IMR-90 (cell line): Measurements from ENCODE around the gene CBL. TPM values are rescaled to one million over a fixed set of nuclear protein-coding genes. Genes with fewer than 3 reads are reported as not detected.
A peak's percentile ranks its signal among the peaks of the same experiment; 100 is the strongest.

Experiments used
- ATAC-seq: fragments of 200-7000 bp; cut with Tn5 transposase; 2 replicates; pipeline ENCODE4 v1.9.1; 2020; ENCODE audit warnings: low read depth, mild to moderate bottlenecking, moderate library complexity
- BruUV-seq: library from RNA; stranded (reverse); fragments of 400-500 nt; replicated peaks from 2 replicates; lab custom pipeline; 2021; lab: Mats Ljungman, UMichigan
- CTCF ChIA-PET: fragments of 300-600 bp; formaldehyde crosslinking; extraction: SDS; loops from one replicate; lab custom pipeline; 2021; ENCODE audit warnings: antibody characterized with exemption; lab: Yijun Ruan, JAX
- POLR2A ChIA-PET: fragments of 300-600 bp; sonication (Branson Sonifier 250); formaldehyde crosslinking; loops from one replicate; lab custom pipeline; 2022; ENCODE audit warnings: antibody characterized with exemption; ENCODE audit not compliant: unreplicated experiment; lab: Charles Lee
- DNase-seq: peaks from one replicate; pipeline ENCODE4 v3.0.0; 2013
- H2AFZ ChIP-seq: replicated peaks from 2 replicates; pipeline ENCODE3; 2013; ENCODE audit warnings: low read length, mild to moderate bottlenecking; ENCODE audit not compliant: poor library complexity
- H2AK5ac ChIP-seq: 2 replicates; pipeline ENCODE4 v1.6.1; 2013; ENCODE audit warnings: low read depth, low read length, inconsistent platforms
- H2AK9ac ChIP-seq: replicated peaks from 2 replicates; pipeline ENCODE3; 2013; ENCODE audit warnings: mild to moderate bottlenecking, low read depth, low read length, moderate library complexity; ENCODE audit not compliant: poor library complexity
- H2BK120ac ChIP-seq: 2 replicates; pipeline ENCODE4 v1.6.1; 2013; ENCODE audit warnings: low read depth, low read length, inconsistent platforms
- H2BK15ac ChIP-seq: 3 replicates; pipeline ENCODE4 v1.6.1; 2013; ENCODE audit warnings: low read depth, low read length, inconsistent platforms
- H2BK20ac ChIP-seq: 2 replicates; pipeline ENCODE4 v1.6.1; 2013; ENCODE audit warnings: low read depth, mild to moderate bottlenecking, inconsistent platforms, low read length, moderate library complexity
- H2BK5ac ChIP-seq: 2 replicates; pipeline ENCODE4 v1.6.1; 2013; ENCODE audit warnings: mild to moderate bottlenecking, low read depth, low read length, inconsistent platforms; ENCODE audit not compliant: poor library complexity, severe bottlenecking
- H3K14ac ChIP-seq: replicated peaks from 2 replicates; pipeline ENCODE4 v1.6.1; 2013; ENCODE audit warnings: low read depth, low read length, inconsistent platforms
- H3K18ac ChIP-seq: 2 replicates; pipeline ENCODE4 v1.6.1; 2013; ENCODE audit warnings: low read depth, low read length, control low read depth
- H3K23ac ChIP-seq: 2 replicates; pipeline ENCODE4 v1.6.1; 2013; ENCODE audit warnings: low read depth, low read length, inconsistent platforms
- H3K27ac ChIP-seq: 2 replicates; pipeline ENCODE4 v1.5.1; 2013; ENCODE audit warnings: mild to moderate bottlenecking, control low read depth, low read length; ENCODE audit not compliant: insufficient read depth
- H3K27me3 ChIP-seq: 2 replicates; pipeline ENCODE4 v1.6.1; 2013; ENCODE audit warnings: low read length; ENCODE audit not compliant: control insufficient read depth, insufficient read depth
- H3K36me3 ChIP-seq: 2 replicates; pipeline ENCODE4 v1.6.1; 2013; ENCODE audit warnings: low read length, mixed read lengths; ENCODE audit not compliant: control insufficient read depth, insufficient read depth
- H3K4ac ChIP-seq: 2 replicates; pipeline ENCODE4 v1.6.1; 2013; ENCODE audit warnings: low read depth, low read length, inconsistent platforms
- H3K4me1 ChIP-seq: 2 replicates; pipeline ENCODE4 v1.6.1; 2013; ENCODE audit warnings: low read length, mixed read lengths; ENCODE audit not compliant: control insufficient read depth, insufficient read depth
- H3K4me2 ChIP-seq: 2 replicates; pipeline ENCODE4 v1.6.1; 2013; ENCODE audit warnings: low read depth, mild to moderate bottlenecking, control low read depth, low read length, moderate library complexity
- H3K4me3 ChIP-seq: 2 replicates; pipeline ENCODE4 v1.5.1; 2013; ENCODE audit warnings: low read depth, mild to moderate bottlenecking, control low read depth, low read length, moderate library complexity; ENCODE audit not compliant: insufficient read depth
- H3K56ac ChIP-seq: 2 replicates; pipeline ENCODE4 v1.6.1; 2013; ENCODE audit warnings: low read length, inconsistent platforms; ENCODE audit not compliant: insufficient read depth; ENCODE audit errors: extremely low read depth
- H3K79me1 ChIP-seq, 2 experiments: 2 replicates each; pipeline ENCODE4 v1.6.1; 2013; ENCODE audit warnings: low read length in 2 of 2, inconsistent platforms in 1 of 2, low read depth in 1 of 2
- H3K9ac ChIP-seq: 2 replicates; pipeline ENCODE4 v1.6.1; 2013; ENCODE audit warnings: low read depth, low read length, control low read depth
- H3K9me1 ChIP-seq: 2 replicates; pipeline ENCODE4 v1.6.1; 2013; ENCODE audit warnings: low read length, inconsistent platforms; ENCODE audit not compliant: insufficient read depth
- H3K9me3 ChIP-seq: 2 replicates; pipeline ENCODE4 v1.6.1; 2013; ENCODE audit warnings: low read length; ENCODE audit not compliant: control insufficient read depth, insufficient read depth
- H4K20me1 ChIP-seq: 2 replicates; pipeline ENCODE4 v1.6.1; 2013; ENCODE audit warnings: low read length, inconsistent platforms; ENCODE audit not compliant: insufficient read depth
- H4K5ac ChIP-seq: 2 replicates; pipeline ENCODE4 v1.6.1; 2013; ENCODE audit warnings: mild to moderate bottlenecking, low read depth, low read length, control low read depth
- H4K8ac ChIP-seq, 2 experiments: 2 replicates each; pipeline ENCODE4 v1.6.1; 2013; ENCODE audit warnings: low read depth in 2 of 2, low read length in 2 of 2, control low read depth in 1 of 2, inconsistent platforms in 1 of 2
- H4K91ac ChIP-seq: 2 replicates; pipeline ENCODE4 v1.6.1; 2013; ENCODE audit warnings: low read depth, low read length, inconsistent platforms; ENCODE audit not compliant: insufficient read depth
- BHLHE40 ChIP-seq: fragments of 150-350 bp; IDR thresholded peaks from 2 replicates; pipeline ENCODE4 v1.6.1; 2016; ENCODE audit warnings: mild to moderate bottlenecking, low read depth, low read length
- CEBPB ChIP-seq: IDR thresholded peaks from 2 replicates; pipeline ENCODE4 v1.6.1; 2012; ENCODE audit warnings: low read depth, low read length, improper control_type of control experiment
- CHD1 ChIP-seq: IDR thresholded peaks from 2 replicates; pipeline ENCODE4 v1.6.1; 2012; ENCODE audit warnings: low read depth, low read length, improper control_type of control experiment
- FOS ChIP-seq: fragments of 150-350 bp; IDR thresholded peaks from 2 replicates; pipeline ENCODE4 v1.6.1; 2016; ENCODE audit warnings: low read depth, low read length
- MAZ ChIP-seq: IDR thresholded peaks from 2 replicates; pipeline ENCODE4 v1.6.1; 2012; ENCODE audit warnings: low read depth, mild to moderate bottlenecking, low read length, improper control_type of control experiment, moderate library complexity, borderline replicate concordance
- MXI1 ChIP-seq: IDR thresholded peaks from 2 replicates; pipeline ENCODE4 v1.6.1; 2012; ENCODE audit warnings: low read depth, mild to moderate bottlenecking, low read length, moderate library complexity, borderline replicate concordance
- NFE2L2 ChIP-seq: fragments of 150-350 bp; IDR thresholded peaks from 2 replicates; pipeline ENCODE4 v1.6.1; 2016; ENCODE audit warnings: low read depth, mild to moderate bottlenecking, low read length
- POLR2A ChIP-seq: IDR thresholded peaks from 2 replicates; pipeline ENCODE4 v1.6.1; 2012; ENCODE audit warnings: mild to moderate bottlenecking, low read depth, low read length
- RAD21 ChIP-seq: IDR thresholded peaks from 2 replicates; pipeline ENCODE4 v1.6.1; 2012; ENCODE audit warnings: low read length, improper control_type of control experiment
- RCOR1 ChIP-seq: IDR thresholded peaks from 2 replicates; pipeline ENCODE4 v1.6.1; 2012; ENCODE audit warnings: mild to moderate bottlenecking, low read length, improper control_type of control experiment; ENCODE audit not compliant: insufficient replicate concordance
- RFX5 ChIP-seq: IDR thresholded peaks from 2 replicates; pipeline ENCODE4 v1.8.0; 2012; ENCODE audit warnings: low read depth, mild to moderate bottlenecking, low read length, moderate library complexity
- WGBS, 2 experiments: methylation state at CpG; one replicate each; pipeline versions ENCODE4 v1.1.5 to v1.1.7; 2013; ENCODE audit warnings: missing lambda C conversion rate in 2 of 2; ENCODE audit not compliant: insufficient read length in 1 of 2; ENCODE audit errors: extremely low coverage in 2 of 2; 5-methylcytosine and 5-hydroxymethylcytosine counted together
- dilution Hi-C: fragments of 300-500 bp; cut with HindIII; formaldehyde crosslinking; loops from one replicate; pipeline ENCODE4 v1.14.3; 2018; ENCODE audit warnings: low sequenced_read_pairs; ENCODE audit not compliant: unreplicated experiment
- in situ Hi-C: fragments of 300-500 bp; cut with MboI; formaldehyde crosslinking; loops from 3 replicates; pipeline ENCODE4 v1.14.3; 2019; ENCODE audit warnings: low sequenced_read_pairs, inconsistent platforms, mixed read lengths
- intact Hi-C: fragments of 100-400 bp; cut with micrococcal nuclease; formaldehyde crosslinking; loops from 2 replicates; pipeline ENCODE4 v1.10.0; 2022
- polyA plus RNA-seq, 3 experiments: library from polyadenylated mRNA; depleted of rRNA; stranded (reverse); fragments of >200 nt; gene quantifications; 2 replicates each; pipeline ENCODE4 v1.2.3, GENCODE V29; 2012; ENCODE audit warnings: low replicate concordance in 1 of 3
- total RNA-seq: library from RNA; depleted of rRNA; stranded (reverse); fragments of >200 nt; gene quantifications from 2 replicates; pipeline ENCODE4 v1.2.3, GENCODE V29; 2012
- TF ChIP-seq, protein P1 (sequence below): fragments of 150-350 bp; IDR thresholded peaks from 2 replicates; pipeline ENCODE4 v1.6.1; 2017; ENCODE audit warnings: mild to moderate bottlenecking, antibody characterized with exemption, low read length, low read depth
- TF ChIP-seq, protein P2 (sequence below): conservative IDR thresholded peaks from 2 replicates; pipeline ENCODE4 v1.5.1; 2012; ENCODE audit warnings: mild to moderate bottlenecking, low read depth, low read length, improper control_type of control experiment

Gene CBL
- total and polyA plus RNA-seq, 2 of the 4 experiments (the other 2 are of a cell fraction), result 6.1 to 11.8 TPM

DNA sequence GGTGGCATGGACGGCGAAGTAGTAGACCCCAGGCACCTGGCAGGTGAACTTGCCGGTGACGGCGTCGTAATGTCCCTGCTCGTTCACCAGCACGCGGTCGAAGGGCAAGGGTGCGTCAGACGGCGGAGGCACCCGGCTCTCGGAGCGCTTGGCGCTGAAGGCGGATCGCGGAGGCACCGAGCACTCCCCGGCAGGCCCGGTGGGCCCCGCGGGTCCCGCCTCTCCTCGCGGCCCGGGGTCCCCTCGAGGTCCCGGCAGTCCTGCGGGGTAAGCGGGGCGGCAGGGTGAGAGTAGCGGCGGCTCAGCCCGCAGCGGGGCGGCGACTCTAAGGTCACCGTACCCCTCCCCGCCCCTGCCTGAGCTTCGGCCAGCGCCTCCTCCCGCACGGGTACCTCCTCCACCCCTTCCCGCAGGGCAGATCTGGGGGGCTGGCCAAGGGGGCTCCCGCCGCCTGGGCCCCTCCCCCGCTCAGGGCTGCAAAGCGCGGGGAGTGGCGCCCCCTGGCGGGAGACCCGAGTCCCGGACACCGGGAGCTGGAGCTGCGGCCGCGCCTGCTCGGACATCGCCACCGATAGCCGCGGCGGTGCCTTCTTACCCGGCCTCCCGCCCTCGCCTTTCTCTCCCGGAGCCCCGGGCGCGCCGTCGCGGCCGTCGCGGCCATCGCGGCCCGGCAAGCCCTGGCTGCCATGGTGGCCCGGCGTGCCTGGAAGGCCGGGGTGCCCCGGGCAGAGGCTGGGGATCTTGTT lies 133.6 kb downstream of the CBL start:
- ATAC-seq (peak; percentile 43), DNase-seq (no peak)
- H2AFZ ChIP-seq, result peak overlapping the region; percentile 92
- 2% methylated on average over 37 of the region's 86 CpGs; no CpG with 5 or more reads in 1 of the 2 experiments for WGBS, 2 experiments
- peak overlapping the region; percentile 84 for H3K4ac ChIP-seq
- no TSS peak for BruUV-seq
- peak overlapping the region; percentile 49 for H3K4me3 ChIP-seq
- peak overlapping the region; percentile 54 for H3K9ac ChIP-seq
- H2BK20ac ChIP-seq, result peak overlapping the region; percentile 65
- peak overlapping the region; percentile 74 for H3K27ac ChIP-seq
- H3K36me3 ChIP-seq, result peaks cover 2% of the 10 kb centered on the region; the same call in 1 of the 2 replicates
- peak overlapping the region; percentile 59; the same call in 1 of the 3 replicates for H2BK15ac ChIP-seq
- peak overlapping the region; percentile 56 for H3K4me2 ChIP-seq
- H2AK9ac ChIP-seq, result peak overlapping the region; percentile 84
- H2BK5ac ChIP-seq, result peak overlapping the region; percentile 44
- peak overlapping the region; percentile 81 for H2BK120ac ChIP-seq
- no peak overlapping the region; the same call in 1 of the 2 replicates for H3K56ac ChIP-seq
- H3K23ac ChIP-seq, result peak overlapping the region; percentile 93
- dilution Hi-C loops, result no loop called here
- CTCF ChIA-PET, result interaction anchor here (0.5 to 2.4 kb wide), 12 partner anchors 14 to 880 kb away, joined by 3 to 16 read pairs (median 3); partner anchors contain the start of gene USP2
- peaks cover 26% of the 10 kb centered on the region for H3K4me1 ChIP-seq
- no peaks in the 10 kb centered on the region for H3K9me3 ChIP-seq
- peaks cover 10% of the 10 kb centered on the region for H3K9me1 ChIP-seq
- peak overlapping the region; percentile 72 for H2AK5ac ChIP-seq
- peaks cover 16 to 39% of the 10 kb centered on the region in 2 experiments; a peak in 3 of 4 replicates for H3K79me1 ChIP-seq
- H3K14ac ChIP-seq, result peak overlapping the region; percentile 74
- POLR2A ChIA-PET, result no interaction called here
- peak overlapping the region; percentile 42 for H4K5ac ChIP-seq
- no peak overlapping the region; the same call in 1 of the 2 replicates for H3K18ac ChIP-seq
- H4K91ac ChIP-seq, result peak overlapping the region; percentile 95
- intact Hi-C loops, result loop anchor here (2.0 to 5.0 kb wide), 2 partner anchors 19 to 192 kb away; partner anchors contain the start of gene ABCG4
- peaks cover 5% of the 10 kb centered on the region; the same call in 1 of the 2 replicates for H4K20me1 ChIP-seq
- peaks cover under 1% of the 10 kb centered on the region; the same call in 1 of the 2 replicates for H3K27me3 ChIP-seq
- in situ Hi-C loops, result no loop called here
- peak overlapping the region; percentile 17 to 78; a peak in 3 of 4 replicates for H4K8ac ChIP-seq
- peak; percentile 57 for TF ChIP-seq RAD21
- TF ChIP-seq BHLHE40, result no peak
- no peak for TF ChIP-seq CEBPB
- TF ChIP-seq POLR2A, result no peak
- TF ChIP-seq, protein P1, sequence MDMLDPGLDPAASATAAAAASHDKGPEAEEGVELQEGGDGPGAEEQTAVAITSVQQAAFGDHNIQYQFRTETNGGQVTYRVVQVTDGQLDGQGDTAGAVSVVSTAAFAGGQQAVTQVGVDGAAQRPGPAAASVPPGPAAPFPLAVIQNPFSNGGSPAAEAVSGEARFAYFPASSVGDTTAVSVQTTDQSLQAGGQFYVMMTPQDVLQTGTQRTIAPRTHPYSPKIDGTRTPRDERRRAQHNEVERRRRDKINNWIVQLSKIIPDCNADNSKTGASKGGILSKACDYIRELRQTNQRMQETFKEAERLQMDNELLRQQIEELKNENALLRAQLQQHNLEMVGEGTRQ, result no peak
- TF ChIP-seq MXI1, result no peak
- no peak for TF ChIP-seq FOS
- TF ChIP-seq, protein P2, sequence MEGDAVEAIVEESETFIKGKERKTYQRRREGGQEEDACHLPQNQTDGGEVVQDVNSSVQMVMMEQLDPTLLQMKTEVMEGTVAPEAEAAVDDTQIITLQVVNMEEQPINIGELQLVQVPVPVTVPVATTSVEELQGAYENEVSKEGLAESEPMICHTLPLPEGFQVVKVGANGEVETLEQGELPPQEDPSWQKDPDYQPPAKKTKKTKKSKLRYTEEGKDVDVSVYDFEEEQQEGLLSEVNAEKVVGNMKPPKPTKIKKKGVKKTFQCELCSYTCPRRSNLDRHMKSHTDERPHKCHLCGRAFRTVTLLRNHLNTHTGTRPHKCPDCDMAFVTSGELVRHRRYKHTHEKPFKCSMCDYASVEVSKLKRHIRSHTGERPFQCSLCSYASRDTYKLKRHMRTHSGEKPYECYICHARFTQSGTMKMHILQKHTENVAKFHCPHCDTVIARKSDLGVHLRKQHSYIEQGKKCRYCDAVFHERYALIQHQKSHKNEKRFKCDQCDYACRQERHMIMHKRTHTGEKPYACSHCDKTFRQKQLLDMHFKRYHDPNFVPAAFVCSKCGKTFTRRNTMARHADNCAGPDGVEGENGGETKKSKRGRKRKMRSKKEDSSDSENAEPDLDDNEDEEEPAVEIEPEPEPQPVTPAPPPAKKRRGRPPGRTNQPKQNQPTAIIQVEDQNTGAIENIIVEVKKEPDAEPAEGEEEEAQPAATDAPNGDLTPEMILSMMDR, result peak; percentile 83
- peak; percentile 80; the same call in 1 of the 2 replicates for TF ChIP-seq MAZ
- no peak for TF ChIP-seq RCOR1
- TF ChIP-seq CHD1, result no peak
- no peak for TF ChIP-seq NFE2L2
- TF ChIP-seq RFX5, result no peak
